GM21360 (cell line): Measurements from ENCODE around the gene ACACA.

ENCODE experiments used
- ATAC-seq: cut with Tn5 transposase; IDR thresholded peaks from one replicate; pipeline ENCODE4 v1.9.1; 2021; ENCODE audit warnings: mild to moderate bottlenecking, moderate library complexity; ENCODE audit not compliant: unreplicated experiment

ACACA gene

GRCh38 chr17:37052450-37052849, 354.2 kb downstream of the ACACA start:
- ATAC-seq: no peak

- no peak for ATAC-seq
These were observed 354.8 kb downstream of the ACACA start for GRCh38 chr17:37051833-37052232.

- ATAC-seq: no peak
These were observed 355.3 kb downstream of the ACACA start for GRCh38 chr17:37051381-37051780.

- no peak for ATAC-seq
These were observed 355.7 kb downstream of the ACACA start for GRCh38 chr17:37050920-37051319.

GRCh38 chr17:37048811-37049210, 357.8 kb downstream of the ACACA start:
- no peak for ATAC-seq

- ATAC-seq: no peak
These were observed 359.0 kb downstream of the ACACA start for GRCh38 chr17:37047631-37048104.

GRCh38 chr17:37045351-37045922, 361.2 kb downstream of the ACACA start:
- no peak for ATAC-seq

GRCh38 chr17:37043201-37043600, 363.4 kb downstream of the ACACA start:
- ATAC-seq: no peak

- no peak for ATAC-seq
These were observed 364.7 kb downstream of the ACACA start for GRCh38 chr17:37041932-37042331.

- no peak for ATAC-seq
These were observed 367.4 kb downstream of the ACACA start for GRCh38 chr17:37039269-37039668.

- ATAC-seq: no peak
These were observed 369.0 kb downstream of the ACACA start for GRCh38 chr17:37037590-37038155.
